ENCODE measurements around the gene NTPCR.

The NTPCR gene

DNA sequence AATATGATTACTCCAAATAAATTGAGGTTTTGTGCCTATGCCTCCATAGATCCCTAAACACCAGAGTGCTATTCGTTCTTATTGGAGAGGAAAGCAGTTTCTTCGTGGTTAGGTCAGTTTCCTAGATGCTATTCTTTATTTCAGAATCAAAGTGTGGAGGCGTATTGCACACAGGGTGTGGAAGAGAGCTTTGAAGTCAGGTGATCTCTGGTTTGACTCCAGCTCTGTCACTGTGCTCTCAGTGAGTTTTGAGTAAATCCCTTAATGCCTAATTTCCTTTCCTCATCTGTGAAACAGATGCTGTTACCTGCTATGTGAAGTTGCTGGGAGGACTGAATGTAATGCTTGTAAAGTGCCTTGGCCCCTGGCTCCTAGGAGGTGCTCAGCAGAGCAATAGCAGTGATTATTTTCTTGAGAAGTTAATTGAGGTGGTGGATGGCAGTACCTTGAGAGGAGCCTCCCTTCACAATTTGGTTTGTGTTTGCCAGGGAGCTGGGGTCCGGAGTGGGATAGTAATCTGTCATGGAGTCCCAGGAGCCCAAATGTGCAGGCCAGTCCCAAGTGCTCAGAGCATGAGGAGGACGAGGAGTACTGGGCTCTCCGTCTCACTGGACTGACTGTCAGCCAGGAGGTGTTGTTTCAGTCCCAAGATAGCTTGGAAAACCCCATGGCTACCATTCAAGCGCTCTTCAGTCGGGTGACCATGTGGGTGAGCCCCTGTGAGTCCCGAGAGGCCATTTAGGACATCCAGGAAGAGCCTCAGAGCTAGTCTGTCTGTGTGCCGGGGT lies 14.9 kb downstream of the NTPCR start:
- no peak for DNase-seq

- no peak for DNase-seq
Observed at GRCh38 chr1:232965912-232966217, 15.5 kb downstream of the NTPCR start.

GRCh38 chr1:232966663-232967062 lies 16.3 kb downstream of the NTPCR start:
- no peak for DNase-seq

DNA sequence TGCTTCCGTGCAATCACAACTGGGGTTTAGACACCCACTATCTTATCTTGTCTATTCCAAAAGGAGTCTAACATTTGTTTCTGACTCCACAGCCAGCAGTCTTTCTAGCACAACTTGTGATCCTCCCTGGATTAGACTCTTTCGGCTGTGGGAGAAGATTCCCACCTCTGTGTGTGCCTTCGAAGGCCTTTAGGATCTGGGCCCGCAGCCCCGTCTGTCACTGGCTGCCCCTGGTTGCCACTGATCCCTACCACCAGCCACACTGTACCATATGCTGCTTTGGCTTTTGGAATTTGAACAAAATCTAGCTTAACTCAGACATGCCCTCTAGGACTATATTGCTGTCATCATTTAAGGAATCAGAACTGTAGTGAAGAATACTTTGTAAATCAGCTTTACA lies 18.0 kb downstream of the NTPCR start:
- DNase-seq, result no peak

- DNase-seq, result no peak
Observed at GRCh38 chr1:232968965-232969364, 18.6 kb downstream of the NTPCR start.

- DNase-seq, result no peak
Observed at GRCh38 chr1:232969799-232970198, 19.4 kb downstream of the NTPCR start.

DNA sequence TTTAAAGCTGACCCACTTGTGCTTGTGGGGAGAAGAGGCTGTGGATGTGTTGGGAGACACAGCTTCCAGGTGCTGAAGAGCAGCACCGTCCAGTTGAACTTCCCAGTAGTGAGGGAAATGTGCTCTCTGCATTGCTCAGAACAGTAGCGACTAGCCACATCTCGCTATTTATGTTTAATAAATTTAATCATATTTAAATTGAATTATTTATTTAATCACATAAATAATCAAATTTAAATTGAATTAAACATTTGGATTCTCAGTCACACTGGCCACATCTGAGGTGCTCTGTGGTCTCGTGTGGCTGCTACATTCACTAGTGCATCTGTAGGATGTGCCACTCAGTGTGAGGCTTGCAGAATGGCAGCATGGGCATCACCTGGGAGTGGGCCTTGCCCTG lies 20.1 kb downstream of the NTPCR start:
- no peak for DNase-seq

DNA sequence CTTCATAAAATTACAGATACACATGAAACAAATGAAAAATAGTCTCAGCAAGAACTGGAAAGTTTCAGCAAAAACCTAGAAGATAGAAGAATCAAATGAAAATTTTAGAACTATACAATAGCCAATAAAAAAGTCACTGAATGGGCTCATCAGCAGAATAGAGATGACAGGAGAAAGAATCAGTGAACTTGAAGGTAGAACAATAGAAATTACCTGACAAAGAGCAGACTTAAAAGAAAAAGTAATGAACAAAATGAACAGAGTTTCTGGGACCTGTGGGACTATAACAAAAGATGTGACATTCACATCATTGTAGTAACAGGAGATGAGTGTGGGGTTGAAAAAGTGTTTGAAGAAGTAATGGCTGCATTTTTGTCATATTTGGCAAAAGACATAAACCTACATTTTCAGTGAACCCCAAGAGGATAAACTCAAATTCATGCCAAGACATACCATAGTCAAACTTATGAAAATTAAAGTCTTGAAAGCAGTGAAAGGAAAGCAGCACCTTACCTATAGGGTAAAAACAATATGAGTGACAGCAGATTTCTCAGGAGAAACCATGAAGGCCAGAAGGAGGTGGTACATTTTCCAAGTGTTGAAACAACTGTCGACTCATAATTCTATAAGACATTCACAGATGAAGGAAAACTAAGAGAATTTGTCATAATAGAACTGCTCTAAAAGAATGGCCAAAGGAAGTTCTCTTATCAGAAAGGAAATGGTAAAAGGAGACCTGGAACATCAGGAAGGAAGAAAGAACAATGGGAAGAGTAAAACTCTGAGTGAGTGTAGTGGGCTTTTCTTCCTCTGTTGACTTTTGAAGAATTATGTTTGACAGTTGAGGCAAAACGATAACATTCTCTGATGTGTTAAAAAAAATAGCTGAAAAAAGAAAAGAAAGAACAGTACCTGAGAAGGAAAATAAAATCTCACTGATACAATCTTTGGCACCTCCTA lies 23.5 kb downstream of the NTPCR start:
- no peak for DNase-seq

GRCh38 chr1:232974971-232975370 lies 24.6 kb downstream of the NTPCR start:
- no peak for DNase-seq

- no peak for DNase-seq
Observed at GRCh38 chr1:232978091-232978634, 27.8 kb downstream of the NTPCR start.

GRCh38 chr1:232978815-232979214 lies 28.4 kb downstream of the NTPCR start:
- no peak for DNase-seq

GRCh38 chr1:232979558-232979957 lies 29.1 kb downstream of the NTPCR start:
- no peak for DNase-seq

- no peak for DNase-seq
Observed at GRCh38 chr1:232980355-232980978, 30.1 kb downstream of the NTPCR start.

- DNase-seq, result no peak
Observed at GRCh38 chr1:232980986-232981560, 30.7 kb downstream of the NTPCR start.

DNA sequence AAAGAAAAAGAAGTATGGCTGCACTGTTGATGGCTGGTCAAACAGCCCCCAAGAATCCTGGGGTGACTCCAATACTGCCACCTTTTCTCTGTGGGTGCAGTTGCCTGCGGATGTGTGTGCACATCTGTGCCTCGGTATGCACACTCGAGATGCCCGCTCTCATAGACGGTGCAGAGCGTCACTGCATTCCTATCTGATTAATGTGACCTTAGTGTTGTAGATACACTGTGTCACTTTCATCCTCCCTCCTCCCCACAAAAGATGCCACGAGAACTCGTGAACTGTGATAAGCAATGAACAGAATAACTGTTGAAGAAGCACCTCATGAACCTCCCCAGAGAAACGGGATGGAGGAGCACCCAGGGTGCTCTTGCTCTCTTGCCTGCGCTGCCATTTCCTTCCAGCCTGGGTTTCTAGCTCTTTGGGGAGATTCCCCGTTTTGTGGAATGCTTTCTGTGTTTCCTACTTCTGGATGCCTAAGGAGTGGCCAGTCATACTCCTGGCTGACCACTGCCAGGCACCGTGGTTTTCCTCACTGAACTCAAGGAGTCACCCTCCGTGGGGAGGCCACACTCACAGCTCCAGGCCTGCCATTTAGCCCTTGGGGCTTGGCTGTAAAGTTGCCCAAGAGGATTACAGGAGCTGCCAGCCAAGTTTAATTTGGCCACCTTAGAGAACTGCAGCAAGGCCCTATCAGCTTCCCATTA lies 32.0 kb downstream of the NTPCR start:
- DNase-seq, result no peak

DNA sequence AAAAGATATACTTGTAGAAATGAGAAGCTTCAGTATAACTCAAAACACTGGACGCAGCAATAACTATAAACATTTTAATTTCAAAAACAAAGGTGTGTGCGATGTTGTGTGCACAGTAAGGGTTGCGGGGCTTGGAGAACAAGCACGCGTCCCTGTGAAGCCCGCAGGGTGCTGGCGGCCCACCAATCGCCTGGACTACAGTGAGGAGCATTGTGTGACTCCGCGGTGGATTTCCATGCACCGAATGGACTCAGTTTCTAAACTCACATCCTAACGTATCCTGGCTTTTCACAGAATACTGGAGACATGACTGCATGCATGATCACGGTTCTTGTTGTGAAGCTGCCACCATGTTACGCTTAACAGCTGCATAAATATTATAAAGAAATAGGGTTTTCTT lies 33.0 kb downstream of the NTPCR start:
- DNase-seq, result no peak

- no peak for DNase-seq
Observed at GRCh38 chr1:232983817-232984567, 33.6 kb downstream of the NTPCR start.

DNA sequence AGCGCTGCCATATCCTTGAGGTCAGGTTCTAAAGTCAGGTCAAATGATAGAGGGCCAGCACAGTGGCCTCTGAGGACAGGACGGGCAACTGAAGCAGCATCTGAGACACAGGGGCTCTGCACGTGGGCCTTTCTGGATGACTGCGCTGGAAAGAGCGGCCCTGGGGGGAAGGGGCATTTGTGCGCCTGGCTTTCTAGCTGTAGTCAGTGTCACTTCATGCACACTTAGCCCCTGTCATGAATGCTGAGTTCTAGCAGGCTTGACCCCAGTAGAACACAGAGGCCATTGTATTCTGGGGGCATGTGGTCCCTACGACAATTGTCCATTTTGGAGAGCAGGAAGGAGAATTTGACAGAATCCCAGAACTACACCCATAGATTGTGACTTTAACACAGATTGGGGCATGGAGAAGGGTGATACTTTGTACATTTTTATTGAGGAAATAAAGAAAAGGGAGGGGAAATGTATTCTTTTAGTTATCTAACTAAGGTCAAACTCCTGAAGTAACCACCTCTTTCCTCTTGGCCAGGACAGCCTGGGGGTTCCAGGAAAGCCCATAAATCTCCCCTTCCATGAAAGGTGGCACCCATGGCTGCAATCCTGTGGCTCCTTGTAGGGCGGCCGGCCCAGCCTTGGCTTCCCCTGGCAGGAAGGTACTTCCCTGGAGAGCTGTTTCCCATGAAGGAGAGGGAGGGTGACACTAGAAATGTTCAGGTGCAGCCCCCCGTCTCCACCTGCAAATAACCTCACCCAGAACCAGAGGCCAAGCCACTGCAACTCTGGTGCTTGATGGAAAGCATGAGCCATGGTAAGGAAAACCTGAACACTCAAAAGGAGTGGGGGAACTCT lies 34.4 kb downstream of the NTPCR start:
- DNase-seq, result no peak

DNA sequence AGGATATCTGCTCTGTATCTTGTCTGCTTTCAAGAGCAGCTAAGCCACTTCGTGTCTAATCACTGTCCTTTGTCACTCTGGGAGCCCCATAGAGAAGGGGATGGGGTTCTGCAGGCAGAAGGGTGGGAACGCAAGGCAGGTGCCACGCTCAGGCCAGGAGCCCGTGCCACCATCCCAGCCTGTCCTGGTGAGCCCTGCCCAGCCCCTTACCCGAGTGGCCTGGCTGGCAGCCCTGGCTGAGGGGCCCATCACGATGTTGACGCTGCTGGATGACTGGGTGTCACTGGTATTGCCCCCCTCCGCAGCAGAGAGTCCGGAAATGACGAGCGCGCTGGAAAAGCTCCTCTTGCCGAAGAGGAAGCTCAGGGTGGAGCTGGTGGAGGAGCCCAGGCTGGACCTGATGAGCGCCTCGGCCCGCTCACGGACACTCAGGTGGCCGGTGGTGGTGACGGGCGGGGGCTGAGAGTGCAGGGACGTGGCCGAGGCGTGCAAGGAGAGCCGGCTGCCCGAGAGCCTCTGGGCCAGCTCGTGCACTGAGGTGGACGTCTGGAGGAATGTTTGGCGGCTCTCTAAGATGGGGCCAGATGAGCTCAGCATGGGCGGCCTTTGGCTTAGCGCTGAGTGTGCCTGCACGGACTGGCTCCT lies 35.6 kb downstream of the NTPCR start:
- no peak for DNase-seq

- no peak for DNase-seq
Observed at GRCh38 chr1:232986527-232986922, 36.1 kb downstream of the NTPCR start.
